NCI-H524 (cell line): ENCODE results near the gene TRNP1.

Source experiments
- DNase-seq, 2 experiments: peaks; one replicate each; lab custom pipeline; 2025; lab: John Stamatoyannopoulos, UW

TRNP1 gene

DNA sequence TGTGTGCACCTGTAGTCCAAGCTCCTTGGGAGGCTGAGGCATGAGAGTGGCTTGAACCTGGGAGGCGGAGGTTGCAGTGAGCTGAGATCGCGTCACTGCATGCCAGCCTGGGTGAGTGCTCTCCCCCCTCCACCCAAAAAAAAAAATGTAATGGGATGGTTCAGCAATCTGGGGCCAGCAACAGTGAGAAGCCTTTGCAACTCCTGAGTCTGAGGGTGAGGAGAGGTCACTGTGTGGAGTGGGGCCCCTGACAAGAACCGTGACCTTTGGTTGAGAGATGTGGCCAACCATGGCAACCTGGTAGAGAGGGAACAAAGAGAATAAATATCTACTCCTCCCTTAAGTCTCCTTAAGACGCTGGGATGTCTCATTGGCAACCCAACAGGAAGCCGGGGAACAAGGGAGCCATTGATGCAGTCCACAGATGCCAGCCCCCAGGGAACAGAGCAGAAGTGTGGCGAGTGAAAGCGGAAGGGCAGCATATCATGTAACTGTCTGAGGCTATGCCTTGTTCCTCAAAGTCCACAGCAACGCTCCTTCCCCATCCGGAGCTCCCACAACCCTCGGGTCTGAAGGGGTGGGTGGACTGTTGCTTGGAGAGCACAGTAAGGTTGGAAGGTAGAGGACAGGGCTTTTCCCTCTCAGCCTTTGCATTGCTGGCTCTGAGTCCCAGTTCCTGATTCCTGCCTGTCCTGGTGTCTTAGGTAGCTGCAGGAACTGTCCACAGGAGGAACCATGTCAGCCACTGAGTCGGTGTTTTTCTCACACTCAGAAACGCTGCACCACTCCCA is 8.3 kb downstream of the TRNP1 start:
- DNase-seq = no peak

- DNase-seq = no peak
Observed at GRCh38 chr1:27003745-27004470, 10.4 kb downstream of the TRNP1 start.

GRCh38 chr1:27004471-27005165 is 11.1 kb downstream of the TRNP1 start:
- peak; percentile 51 to 75 for DNase-seq

GRCh38 chr1:27005166-27005530 is 11.7 kb downstream of the TRNP1 start:
- DNase-seq = no peak

DNA sequence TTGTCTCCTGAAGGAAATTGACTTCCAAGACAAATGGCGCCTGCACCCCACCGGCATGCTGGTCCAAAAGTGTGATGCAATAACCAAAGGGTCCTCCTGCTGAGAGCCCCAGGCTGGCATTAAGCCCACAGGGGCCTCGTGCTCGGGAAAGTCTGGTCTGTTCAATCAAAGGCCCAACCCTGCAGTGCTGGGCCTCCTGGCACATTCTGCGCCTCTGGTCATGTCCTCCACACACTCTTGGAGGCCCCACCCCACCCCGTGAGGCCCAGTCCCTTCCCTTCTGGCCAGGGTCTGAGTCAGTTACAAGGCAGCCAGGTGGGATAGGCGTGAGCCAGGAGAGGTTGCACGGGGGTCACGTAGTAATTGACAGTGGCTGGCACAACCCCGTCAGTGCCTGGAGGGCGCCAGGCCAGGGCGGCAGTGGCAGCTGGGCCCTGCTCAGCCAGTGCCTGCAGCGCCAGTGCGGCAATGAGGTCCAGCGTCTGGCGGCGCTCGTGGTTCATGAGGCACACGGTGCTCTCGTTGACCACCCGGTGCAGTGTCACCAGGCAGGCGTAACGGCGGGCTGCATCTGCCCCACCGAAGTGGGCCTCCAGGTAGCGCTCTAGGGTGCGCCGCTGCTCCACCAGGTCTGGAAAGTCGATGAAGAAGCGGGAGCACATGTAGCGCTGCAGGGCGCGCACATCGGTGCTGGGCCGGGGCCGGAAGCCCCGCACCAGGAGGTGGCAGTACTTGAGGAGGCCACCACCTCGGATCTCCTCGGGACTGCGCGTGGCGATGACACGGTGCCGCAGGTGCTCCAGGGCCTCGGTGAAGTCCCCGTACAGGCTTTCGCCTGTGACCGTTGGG is 12.4 kb downstream of the TRNP1 start:
- DNase-seq = no peak

GRCh38 chr1:27006683-27007082 is 13.2 kb downstream of the TRNP1 start:
- no peak for DNase-seq

DNA sequence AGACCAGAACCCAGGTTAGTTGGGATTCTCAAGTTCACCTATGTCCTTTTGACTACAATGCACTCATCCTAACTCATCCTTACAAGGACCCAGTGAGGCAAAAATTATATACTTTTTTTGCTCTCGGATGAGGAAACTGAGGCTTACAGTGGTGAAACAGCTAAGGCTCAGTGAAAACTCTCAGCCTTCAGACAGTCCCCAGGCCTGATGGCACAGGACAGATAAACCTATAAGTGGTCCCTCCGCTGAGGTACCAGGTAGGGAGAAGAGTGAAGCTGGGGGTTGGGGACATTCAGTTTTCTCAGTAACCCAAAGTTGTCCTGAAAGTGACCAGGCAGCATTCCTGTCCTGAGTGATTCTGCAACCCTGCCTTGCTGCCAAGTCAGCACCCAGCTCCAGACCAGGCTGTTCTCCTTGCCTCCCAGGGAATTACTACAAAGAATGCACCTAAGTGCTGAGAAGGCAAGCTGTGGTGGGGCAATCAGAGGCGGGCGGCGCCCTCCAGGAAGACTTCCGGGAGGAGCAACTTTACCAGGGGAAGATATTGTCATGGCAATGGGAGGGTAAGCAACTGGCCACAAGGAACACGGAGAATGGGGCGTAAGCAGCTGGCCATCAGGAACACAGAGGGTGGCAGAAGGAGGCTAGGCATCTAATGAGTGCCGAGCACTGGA is 14.6 kb downstream of the TRNP1 start:
- DNase-seq = no peak

GRCh38 chr1:27009601-27010197 is 16.2 kb downstream of the TRNP1 start:
- DNase-seq = peak in 1 of 2 experiments; percentile 37

DNA sequence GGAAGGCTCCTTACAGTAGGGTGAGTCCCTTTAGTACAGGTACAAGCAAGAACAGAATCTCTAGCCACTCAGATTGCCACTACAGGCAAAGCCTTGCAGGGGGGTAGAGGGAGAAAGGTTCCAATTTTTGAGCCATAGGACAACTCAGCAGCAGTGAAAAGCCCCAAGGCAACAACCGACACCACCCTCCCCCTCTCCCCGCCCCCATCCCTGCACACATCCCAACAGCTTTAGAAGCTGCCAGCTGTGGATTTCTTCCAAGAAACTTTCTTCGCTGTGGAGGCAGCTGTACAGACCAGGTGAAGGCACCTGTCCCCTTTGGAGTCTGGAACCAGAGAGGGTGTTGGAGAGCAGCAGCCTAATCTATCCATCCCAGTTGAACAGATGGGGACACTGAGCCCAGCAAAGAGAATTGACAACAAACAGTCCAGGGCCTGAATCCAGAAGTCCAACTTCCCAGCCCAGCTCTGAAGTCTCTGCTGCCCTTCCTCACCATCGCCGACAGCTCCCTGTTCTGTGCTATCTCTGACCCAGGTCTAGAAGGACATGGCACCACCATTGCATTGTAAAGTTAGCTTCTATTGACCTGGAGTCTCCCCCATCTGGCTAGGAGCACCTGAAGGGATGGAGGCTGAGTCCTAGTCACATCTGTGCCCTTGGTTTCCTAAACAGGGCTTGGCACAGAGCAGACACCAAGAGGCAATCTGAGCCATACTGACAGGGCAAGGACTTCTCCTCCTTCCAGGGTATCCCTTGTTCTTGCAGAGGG is 16.9 kb downstream of the TRNP1 start:
- no peak for DNase-seq

GRCh38 chr1:27011058-27011764 is 17.7 kb downstream of the TRNP1 start:
- peak in 1 of 2 experiments; percentile 25 for DNase-seq

- DNase-seq = peak; percentile 24 to 38
Observed at GRCh38 chr1:27011976-27012563, 18.6 kb downstream of the TRNP1 start.

GRCh38 chr1:27015260-27015659 is 21.8 kb downstream of the TRNP1 start:
- DNase-seq = no peak

GRCh38 chr1:27016376-27016775 is 22.9 kb downstream of the TRNP1 start:
- DNase-seq = no peak

- no peak for DNase-seq
Observed at GRCh38 chr1:27017207-27017606, 23.7 kb downstream of the TRNP1 start.

- DNase-seq = no peak
Observed at GRCh38 chr1:27018316-27018715, 24.8 kb downstream of the TRNP1 start.

- no peak for DNase-seq
Observed at GRCh38 chr1:27021354-27022031, 28.0 kb downstream of the TRNP1 start.

GRCh38 chr1:27025718-27026117 is 32.2 kb downstream of the TRNP1 start:
- DNase-seq = no peak
